ENCODE measurements around the gene PSTPIP1.
A peak's percentile ranks its signal among the peaks of the same experiment; 100 is the strongest.

Gene PSTPIP1

DNA sequence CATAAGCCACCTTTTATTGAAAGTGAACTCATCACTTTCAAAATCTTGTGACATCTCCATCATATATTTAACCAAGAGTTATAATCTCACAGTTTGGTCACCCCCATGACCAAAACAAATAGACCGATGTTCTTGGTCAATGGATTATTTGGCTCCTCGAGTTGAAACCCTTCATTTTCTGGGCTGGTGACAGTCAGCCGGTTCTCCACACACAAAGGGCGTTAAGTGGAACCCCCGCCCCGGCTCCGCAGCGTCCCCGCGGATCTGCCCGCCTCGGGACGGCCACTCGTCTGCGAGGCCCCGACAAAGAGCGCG lies 75.2 kb downstream of the PSTPIP1 start:
- DNase-seq (ENCODE audit: low spot score): no peak

DNA sequence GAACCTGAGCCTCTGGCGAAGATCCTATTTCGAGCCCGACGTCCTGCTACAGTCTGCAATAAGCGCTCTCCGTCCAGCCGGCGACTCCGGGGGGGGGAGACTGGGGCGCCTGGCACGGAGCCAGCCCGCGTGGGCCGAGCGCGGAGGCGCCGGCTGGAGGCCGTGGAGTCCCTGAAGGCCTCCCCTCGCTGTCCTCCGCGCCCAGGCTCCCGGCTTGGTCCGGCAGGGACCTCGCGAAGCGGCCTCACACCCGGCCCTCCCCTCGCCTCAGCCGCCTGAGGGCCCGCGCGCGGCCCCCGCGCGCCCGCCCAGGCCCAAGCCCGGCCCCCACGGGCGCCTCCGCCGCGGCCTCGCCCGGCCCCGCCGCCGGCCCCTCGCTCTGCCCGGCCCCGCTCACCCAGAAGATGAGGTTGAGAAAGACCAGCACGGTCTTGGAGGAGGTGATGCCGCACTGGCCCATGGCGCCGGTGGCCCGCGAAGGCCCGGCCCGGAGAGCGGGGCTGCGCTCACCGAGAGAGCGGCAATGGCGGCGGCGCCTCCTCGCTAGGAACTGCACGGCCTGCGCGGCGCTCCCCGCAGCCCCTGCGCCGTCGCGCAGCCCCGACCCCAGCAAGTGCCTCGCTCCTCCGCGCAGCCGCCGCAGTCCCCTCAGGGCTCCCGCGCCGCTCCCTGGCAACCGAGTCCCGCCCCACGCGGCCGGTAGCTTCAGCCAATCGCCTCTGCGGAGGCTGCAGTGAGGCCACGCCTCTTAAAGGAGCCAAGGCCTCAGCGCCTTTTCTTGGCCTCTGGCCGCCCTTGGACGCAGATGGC lies 75.8 kb downstream of the PSTPIP1 start, which contains the start of gene TSPAN3:
Gene TSPAN3, minus strand, starts transcription at position 615 of the 810 bp plus-strand sequence. Its CDS starts 155 bp downstream, at position 460.
- peak; percentile 92 for DNase-seq (ENCODE audit: low spot score)

GRCh38 chr15:77071305-77072223 lies 76.6 kb downstream of the PSTPIP1 start:
- no peak for DNase-seq (ENCODE audit: low spot score)

DNA sequence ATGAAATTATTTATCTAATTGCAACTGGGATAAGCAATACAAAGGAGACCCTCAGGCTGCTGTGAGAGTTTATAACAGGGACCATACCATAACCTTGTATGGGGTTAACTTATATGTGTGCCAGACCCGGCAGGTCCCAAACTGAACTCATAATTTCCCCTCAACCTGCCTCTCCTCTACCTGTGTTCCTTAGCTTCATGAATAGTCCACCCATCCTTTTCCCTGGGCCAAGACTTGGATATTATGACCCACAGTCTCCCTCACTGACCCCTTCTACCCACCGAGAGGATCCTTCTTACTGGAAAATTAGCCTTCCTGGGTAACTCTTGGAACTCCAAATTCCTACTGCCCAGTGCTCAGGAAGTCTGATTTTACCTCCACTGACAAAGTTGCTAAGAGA lies 79.4 kb downstream of the PSTPIP1 start:
- no peak for DNase-seq (ENCODE audit: low spot score)

GRCh38 chr15:77075528-77075927 lies 80.6 kb downstream of the PSTPIP1 start:
- DNase-seq (ENCODE audit: low spot score): no peak

GRCh38 chr15:77076323-77076915 lies 81.5 kb downstream of the PSTPIP1 start:
- no peak for DNase-seq (ENCODE audit: low spot score)

- no peak for DNase-seq (ENCODE audit: low spot score)
Measured at GRCh38 chr15:77081971-77082370, 87.0 kb downstream of the PSTPIP1 start.

GRCh38 chr15:77083381-77084160 lies 88.6 kb downstream of the PSTPIP1 start:
- peak; percentile 48 for DNase-seq (ENCODE audit: low spot score)

DNA sequence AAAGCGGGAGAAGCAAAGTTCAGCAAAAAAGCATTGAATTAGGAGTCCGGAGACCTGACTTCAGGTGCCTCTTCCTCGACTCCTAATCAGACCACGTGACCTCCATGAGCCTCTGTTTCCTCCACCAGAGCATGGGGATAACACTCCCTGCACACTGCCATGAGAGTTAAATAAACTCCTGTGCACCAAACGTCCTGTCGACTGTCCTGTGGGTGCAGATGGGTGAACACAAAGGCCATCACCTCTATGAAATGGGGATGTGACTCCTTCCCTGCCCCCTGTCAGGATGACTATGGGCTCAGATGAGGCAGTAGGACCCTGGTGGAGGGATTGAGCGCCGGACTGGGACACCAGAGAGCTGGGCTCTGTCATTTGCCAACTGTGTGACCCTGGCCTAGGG lies 89.5 kb downstream of the PSTPIP1 start:
- no peak for DNase-seq (ENCODE audit: low spot score)

DNA sequence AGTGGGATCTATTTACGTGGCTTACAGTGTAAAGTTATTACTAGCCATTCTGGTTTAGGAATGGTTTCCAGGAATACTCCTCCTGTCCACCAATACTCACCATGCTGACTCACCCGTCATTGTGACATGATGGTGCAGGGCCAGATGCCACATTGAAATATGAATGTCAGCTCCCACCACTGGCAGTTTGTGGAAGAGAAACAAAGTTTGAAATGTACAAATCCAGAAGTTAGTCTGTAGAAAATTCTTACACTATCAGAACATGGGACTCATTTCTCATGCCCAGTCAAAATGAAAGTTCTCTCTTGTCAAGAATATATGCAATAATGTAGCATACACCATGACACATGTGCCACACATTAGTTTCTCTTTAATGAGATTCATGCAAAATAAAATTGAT lies 90.4 kb downstream of the PSTPIP1 start:
- no peak for DNase-seq (ENCODE audit: low spot score)
